A549 (cell line): ENCODE measurements around the gene SUPT5H.

Source experiments
- BHLHE40 ChIP-seq: IDR thresholded peaks from 2 replicates; pipeline ENCODE4 v1.6.1; 2012; ENCODE audit warnings: low read depth, low read length, inconsistent platforms
- CHD4 ChIP-seq: fragments of 200-600 bp; sonication (generic); IDR thresholded peaks from 2 replicates; pipeline ENCODE4 v1.6.1; 2016; ENCODE audit warnings: antibody characterized with exemption, mild to moderate bottlenecking, borderline replicate concordance
- CTCF ChIP-seq: fragments of >200 bp; sonication (Bioruptor Twin); formaldehyde crosslinking; IDR thresholded peaks from 3 replicates; pipeline ENCODE4 v1.5.1; 2016
- FOXS1 ChIP-seq: fragments of 250-450 bp; sonication (Bioruptor Pico); IDR thresholded peaks from 2 replicates; pipeline ENCODE4 v1.5.0; 2020; ENCODE audit warnings: mild to moderate bottlenecking, moderate library complexity
- HOXB13 ChIP-seq: fragments of 250-450 bp; sonication (Bioruptor Pico); IDR thresholded peaks from 2 replicates; pipeline ENCODE4 v1.5.0; 2020; ENCODE audit warnings: low read depth, mild to moderate bottlenecking, moderate library complexity
- KDM1A ChIP-seq: fragments of 200-600 bp; sonication (generic); IDR thresholded peaks from 2 replicates; pipeline ENCODE4 v1.6.1; 2016; ENCODE audit warnings: low read depth, mild to moderate bottlenecking
- MAFK ChIP-seq: fragments of 450-650 bp; IDR thresholded peaks from 2 replicates; pipeline ENCODE4 v1.6.1; 2014; ENCODE audit not compliant: partially characterized antibody
- RCOR1 ChIP-seq: fragments of 150-350 bp; IDR thresholded peaks from 2 replicates; pipeline ENCODE4 v1.6.1; 2014; ENCODE audit warnings: antibody characterized with exemption, low read length, low read depth
- RFX5 ChIP-seq: fragments of 450-650 bp; IDR thresholded peaks from 2 replicates; pipeline ENCODE4 v1.7.1; 2014; ENCODE audit warnings: antibody characterized with exemption, mild to moderate bottlenecking, moderate library complexity
- SREBF2 ChIP-seq: fragments of 450-650 bp; IDR thresholded peaks from 2 replicates; pipeline ENCODE4 v1.6.1; 2014; ENCODE audit warnings: mild to moderate bottlenecking, moderate library complexity

DNA sequence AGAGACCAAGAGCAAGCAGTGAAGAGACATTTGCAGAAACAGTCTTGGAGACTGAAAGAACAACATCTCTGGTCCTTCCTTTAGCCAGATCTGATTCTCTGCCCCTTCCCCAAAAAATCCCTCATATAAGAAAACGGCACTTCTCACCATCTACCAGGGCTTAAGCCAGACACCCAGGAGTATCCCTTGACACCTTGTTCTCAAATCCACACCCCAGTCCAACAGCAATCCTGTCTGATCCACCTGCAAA is 34.6 kb upstream of the SUPT5H start:
- no peak for TF ChIP-seq FOXS1 (CRISPR knock-in tag)
- no peak for TF ChIP-seq CTCF
- no peak for TF ChIP-seq RFX5
- no peak for TF ChIP-seq RCOR1
- no peak for TF ChIP-seq SREBF2
- TF ChIP-seq MAFK, result no peak
- TF ChIP-seq CHD4, result no peak
- TF ChIP-seq HOXB13 (CRISPR knock-in tag), result no peak
- no peak for TF ChIP-seq BHLHE40
- no peak for TF ChIP-seq KDM1A
